ENCODE measurements around the gene KRT77. TPM values are rescaled to one million over a fixed set of nuclear protein-coding genes. Genes with fewer than 3 reads are reported as not detected.
"Not testable (repeated sequence)": the region's sequence is repeated elsewhere in the genome, so short reads cannot be mapped to it uniquely, and the experiment has no call there.

Gene KRT77
- total and polyA plus RNA-seq, 5 experiments from 2014 or later, result 0.12 TPM; not detected in 4

DNA sequence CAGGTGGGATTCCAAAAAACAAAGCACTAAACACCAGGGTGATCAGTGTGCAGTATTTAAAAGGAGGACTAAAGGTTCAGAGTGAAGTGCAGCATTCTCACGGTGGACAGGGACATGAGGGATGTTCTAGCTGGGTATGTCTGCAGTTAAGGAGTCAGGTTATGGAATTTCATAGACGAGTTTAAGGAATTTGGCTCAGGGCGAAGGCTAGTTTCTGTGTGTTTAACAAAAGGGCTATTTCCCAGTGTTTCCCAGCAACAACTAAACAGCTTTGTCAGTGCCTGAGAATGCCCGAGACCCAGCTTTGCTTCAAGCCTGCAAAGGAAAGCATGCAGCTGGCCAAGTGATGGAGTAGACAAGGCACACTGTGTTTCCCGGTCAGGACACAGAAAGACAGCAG is 30.1 kb downstream of the KRT77 start:
- DNase-seq (no peak), ATAC-seq (no peak)
- Mint-ChIP-seq H3K9me3 (no peaks in the 10 kb centered on the region), H3K4me1 (peaks cover 6 to 24% (median 12%) of the 10 kb centered on the region in 4 donors), H3K36me3 (no peaks in the 10 kb centered on the region), H3K27ac (no peak overlapping the region), H3K4me3 (no peak overlapping the region), H3K27me3 (no peaks in the 10 kb centered on the region)
- POLR2A ChIA-PET, result interaction anchor here (0.7 to 1.2 kb wide), 2 partner anchors 13 to 20 kb away, joined by 3 to 5 read pairs; no protein-coding TSS in a partner anchor

DNA sequence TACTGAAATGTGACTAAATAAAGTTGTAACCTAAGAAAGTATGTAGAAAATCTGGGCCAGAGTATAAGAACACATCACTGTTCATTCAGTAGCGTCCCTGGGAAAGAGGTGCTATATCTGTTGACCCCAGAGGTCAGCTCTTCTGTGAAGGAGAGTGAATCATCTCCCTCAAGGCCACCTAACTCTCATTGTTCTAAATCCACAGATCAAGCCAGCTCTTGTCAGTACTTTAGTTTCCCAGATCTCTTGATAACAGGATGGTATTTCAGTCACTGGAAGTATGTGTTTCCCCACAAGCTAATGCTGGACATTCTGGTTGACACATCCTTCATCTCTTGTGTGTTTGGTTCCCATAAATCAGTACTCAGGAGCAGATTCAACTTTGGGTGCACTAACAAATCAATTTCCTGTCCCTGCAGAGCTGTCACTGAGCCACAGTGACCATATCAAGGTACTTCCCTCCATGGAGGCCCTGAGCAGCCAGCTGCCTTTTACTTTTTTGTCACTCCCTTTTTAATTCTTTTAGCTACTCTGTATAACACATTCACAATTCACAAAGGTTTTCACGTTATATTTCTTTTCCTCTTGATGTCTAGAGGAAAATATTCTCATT is 30.9 kb downstream of the KRT77 start:
- Mint-ChIP-seq H3K9me3 (no peaks in the 10 kb centered on the region), H3K27ac (no peak overlapping the region), H3K27me3 (no peaks in the 10 kb centered on the region), H3K4me1 (peaks cover 6 to 24% (median 12%) of the 10 kb centered on the region in 4 donors), H3K4me3 (no peak overlapping the region), H3K36me3 (no peaks in the 10 kb centered on the region)
- peak in 1 of 2 donors; percentile 48 for ATAC-seq
- no peak for DNase-seq
- POLR2A ChIA-PET, result interaction anchor here (0.7 kb wide), 1 partner anchor 20 kb away, joined by 3 read pairs; no protein-coding TSS in a partner anchor

DNA sequence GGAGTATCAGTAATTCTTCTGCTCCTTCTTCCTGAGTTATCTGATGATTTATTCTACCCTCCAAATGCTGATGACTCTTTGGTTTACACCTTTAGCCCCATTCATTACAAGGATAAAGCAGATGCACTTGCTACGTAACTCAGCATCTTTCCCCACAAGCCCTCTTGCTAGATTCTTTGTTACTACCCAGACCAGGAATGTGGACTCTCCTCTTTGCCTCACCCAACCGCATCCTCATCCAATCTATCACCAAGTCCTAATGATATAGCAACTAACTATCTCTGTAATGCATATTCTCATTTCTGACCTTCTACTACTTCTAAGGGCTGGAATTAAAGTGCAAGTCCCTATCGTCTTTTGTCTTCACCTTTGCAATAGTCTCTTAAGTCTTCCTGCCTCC is 32.4 kb downstream of the KRT77 start:
- Mint-ChIP-seq H3K4me3 (no peak overlapping the region), H3K36me3 (no peaks in the 10 kb centered on the region), H3K27me3 (no peaks in the 10 kb centered on the region), H3K27ac (no peak overlapping the region), H3K9me3 (no peaks in the 10 kb centered on the region), H3K4me1 (peaks cover 6 to 11% (median 9%) of the 10 kb centered on the region in 4 donors)
- POLR2A ChIA-PET, result no interaction called here
- ATAC-seq, result no peak
- no peak for DNase-seq

DNA sequence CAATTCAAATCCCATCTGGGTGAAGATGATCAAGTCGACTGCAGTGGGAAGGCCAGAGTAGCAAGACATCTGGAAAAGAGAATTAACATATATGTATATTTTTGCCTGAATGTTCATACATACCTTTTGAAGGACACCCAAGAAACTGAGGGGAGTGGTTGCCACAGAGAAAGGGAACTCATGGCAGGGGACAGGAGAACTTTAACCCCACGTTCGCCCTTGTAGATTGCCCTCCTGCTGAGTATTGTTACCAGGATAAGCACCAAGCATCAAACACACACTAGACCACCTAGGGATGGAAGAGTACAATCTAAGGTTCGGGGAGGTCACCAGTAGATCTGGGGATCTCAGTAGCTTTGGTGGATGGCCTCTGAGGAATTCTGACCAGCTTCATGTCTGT is 32.8 kb downstream of the KRT77 start:
- DNase-seq (no peak), ATAC-seq (no peak)
- POLR2A ChIA-PET, result no interaction called here
- Mint-ChIP-seq H3K4me1 (peaks cover 6 to 10% (median 8%) of the 10 kb centered on the region in 4 donors), H3K9me3 (no peaks in the 10 kb centered on the region), H3K27ac (no peak overlapping the region), H3K36me3 (no peaks in the 10 kb centered on the region), H3K4me3 (no peak overlapping the region), H3K27me3 (no peaks in the 10 kb centered on the region)

DNA sequence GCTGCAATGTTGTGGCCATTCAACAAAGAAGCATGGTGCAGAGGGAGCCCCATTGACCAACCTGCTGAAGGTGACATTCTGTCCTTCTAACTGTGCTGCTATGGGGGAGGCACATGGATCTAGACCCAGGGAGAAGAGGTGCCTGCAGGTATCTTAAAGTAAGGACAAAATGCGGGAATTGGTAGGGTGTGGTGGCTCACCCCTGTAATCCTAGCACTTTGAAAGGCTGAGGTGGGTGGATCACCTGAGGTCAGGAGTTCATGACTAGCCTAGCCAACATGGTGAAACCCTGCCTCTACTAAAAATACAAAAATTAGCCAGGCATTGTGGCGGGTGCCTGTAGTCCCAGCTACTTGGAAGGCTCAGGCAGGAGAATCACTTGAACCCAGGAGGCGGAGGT is 33.4 kb downstream of the KRT77 start:
- not testable (repeated sequence) for H3K4me3 Mint-ChIP-seq, DNase-seq, H3K36me3 Mint-ChIP-seq, H3K9me3 Mint-ChIP-seq, H3K27me3 Mint-ChIP-seq, H3K4me1 Mint-ChIP-seq, ATAC-seq
- POLR2A ChIA-PET, result interaction anchor here (1.6 kb wide), 1 partner anchor 11 kb away, joined by 4 read pairs; the partner anchor contains the start of gene KRT1
- H3K27ac Mint-ChIP-seq, result peak overlapping the region in 2 of 10 donors; percentile 59 to 68

DNA sequence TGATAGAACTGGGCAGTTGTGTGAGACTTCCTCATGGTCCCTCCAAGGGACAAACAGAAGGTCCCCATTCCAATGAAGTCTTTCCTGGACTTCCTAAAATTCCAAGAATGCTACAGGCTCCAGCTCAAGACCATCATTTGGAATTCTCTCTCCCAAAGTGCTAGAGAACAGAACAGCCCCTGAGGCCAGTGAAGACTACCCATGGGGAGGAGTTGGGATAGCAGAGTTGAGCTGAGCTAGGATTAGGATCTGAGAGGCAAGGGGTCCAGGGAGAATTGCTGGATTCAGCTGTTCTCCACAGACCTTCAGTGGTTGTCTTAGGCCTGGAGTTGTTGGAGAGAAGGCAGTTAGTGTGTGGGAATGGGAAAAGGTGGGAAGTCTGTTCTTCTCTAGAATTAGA is 33.9 kb downstream of the KRT77 start:
- ATAC-seq, result no peak
- Mint-ChIP-seq H3K27ac (peak overlapping the region in 2 of 10 donors; percentile 13 to 59), H3K27me3 (no peaks in the 10 kb centered on the region), H3K4me1 (peaks cover 4 to 8% (median 5%) of the 10 kb centered on the region in 4 donors), H3K36me3 (no peaks in the 10 kb centered on the region), H3K4me3 (no peak overlapping the region), H3K9me3 (no peaks in the 10 kb centered on the region)
- POLR2A ChIA-PET, result interaction anchor here (1.6 kb wide), 1 partner anchor 11 kb away, joined by 4 read pairs; the partner anchor contains the start of gene KRT1
- DNase-seq, result no peak

DNA sequence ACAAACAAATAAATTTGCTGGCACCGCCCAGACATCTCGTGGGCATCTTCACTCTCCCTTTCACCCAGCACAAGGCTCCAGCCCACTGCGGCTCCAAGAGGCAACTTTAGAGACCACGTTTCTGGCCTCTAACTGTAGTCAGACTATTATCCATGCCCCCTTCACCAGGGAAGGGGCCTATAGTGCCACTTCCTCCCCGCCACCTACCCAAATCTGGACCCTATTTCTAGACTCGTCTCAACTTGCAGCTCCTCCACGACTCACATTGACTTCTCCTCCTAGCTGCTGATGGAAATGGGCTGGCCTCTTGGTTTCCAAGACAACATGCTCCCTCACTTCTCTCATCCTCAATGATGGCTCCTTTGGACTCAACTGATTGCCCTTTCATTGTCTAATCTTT is 35.4 kb downstream of the KRT77 start:
- H3K9me3 Mint-ChIP-seq, result no peaks in the 10 kb centered on the region
- ATAC-seq, result no peak
- peak overlapping the region in 3 of 10 donors; percentile 33 to 68 (median 44) for H3K27ac Mint-ChIP-seq
- no peaks in the 10 kb centered on the region for H3K36me3 Mint-ChIP-seq
- H3K4me3 Mint-ChIP-seq, result no peak overlapping the region
- no peak for DNase-seq
- H3K27me3 Mint-ChIP-seq, result no peaks in the 10 kb centered on the region
- POLR2A ChIA-PET, result interaction anchor here (1.1 kb wide), 1 partner anchor 35 kb away, joined by 3 read pairs; no protein-coding TSS in a partner anchor
- peaks cover 0 to 4% (median 2%) of the 10 kb centered on the region in 4 donors for H3K4me1 Mint-ChIP-seq

DNA sequence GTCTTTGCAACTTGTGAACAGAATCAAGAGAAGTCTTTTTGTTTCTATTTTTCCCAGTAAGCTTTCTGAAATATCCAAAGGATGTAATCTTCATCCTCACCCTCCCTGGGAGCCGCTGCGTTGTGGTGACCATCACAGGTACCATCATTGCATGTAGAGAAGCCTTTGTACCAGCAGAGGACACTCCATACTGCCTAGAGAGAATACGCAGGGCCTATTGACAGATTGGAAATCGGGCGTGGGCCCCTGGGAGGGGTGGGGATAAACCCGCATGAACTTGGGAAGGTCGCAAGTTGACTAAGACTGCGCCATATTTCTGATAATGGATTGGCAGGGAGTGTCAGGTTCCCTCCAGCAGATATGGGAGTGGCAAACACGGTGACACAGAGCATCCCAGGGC is 35.8 kb downstream of the KRT77 start:
- Mint-ChIP-seq H3K9me3 (no peaks in the 10 kb centered on the region), H3K36me3 (no peaks in the 10 kb centered on the region), H3K4me1 (peaks cover 3 to 6% (median 3%) of the 10 kb centered on the region in 4 donors), H3K4me3 (no peak overlapping the region), H3K27me3 (no peaks in the 10 kb centered on the region), H3K27ac (peak overlapping the region in 3 of 10 donors; percentile 55 to 78 (median 68))
- ATAC-seq, result no peak
- POLR2A ChIA-PET, result interaction anchor here (1.1 kb wide), 1 partner anchor 35 kb away, joined by 3 read pairs; no protein-coding TSS in a partner anchor
- no peak for DNase-seq

DNA sequence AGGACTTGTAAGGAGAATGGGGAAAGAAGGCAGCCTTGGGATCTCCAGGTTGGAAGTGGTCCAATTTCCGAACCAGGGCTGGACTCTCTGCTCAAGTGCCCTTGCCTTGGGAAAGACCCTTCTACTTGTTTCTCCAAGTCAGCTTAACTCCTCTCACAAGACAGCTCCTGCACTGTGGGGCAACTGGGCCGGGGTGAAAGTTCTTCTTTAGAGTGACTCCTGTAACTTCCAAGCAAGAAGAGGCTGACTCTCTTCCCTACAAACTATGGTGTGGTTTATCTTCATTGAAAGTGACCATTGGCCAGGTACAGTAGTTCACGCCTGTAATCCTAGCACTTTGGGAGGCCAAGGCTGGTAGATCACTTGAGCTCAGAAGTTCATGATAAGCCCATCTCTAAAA is 36.9 kb downstream of the KRT77 start:
- H3K27ac Mint-ChIP-seq, result peak overlapping the region in 3 of 10 donors; percentile 17 to 56 (median 46)
- H3K9me3 Mint-ChIP-seq, result no peaks in the 10 kb centered on the region
- H3K36me3 Mint-ChIP-seq, result no peaks in the 10 kb centered on the region
- no peak for ATAC-seq
- peaks cover 9 to 11% (median 11%) of the 10 kb centered on the region in 4 donors for H3K4me1 Mint-ChIP-seq
- no peaks in the 10 kb centered on the region for H3K27me3 Mint-ChIP-seq
- no peak overlapping the region for H3K4me3 Mint-ChIP-seq
- no peak for DNase-seq
- POLR2A ChIA-PET, result interaction anchor here (0.6 to 0.7 kb wide), 2 partner anchors 81 to 277 kb away, joined by 3 read pairs; no protein-coding TSS in a partner anchor

DNA sequence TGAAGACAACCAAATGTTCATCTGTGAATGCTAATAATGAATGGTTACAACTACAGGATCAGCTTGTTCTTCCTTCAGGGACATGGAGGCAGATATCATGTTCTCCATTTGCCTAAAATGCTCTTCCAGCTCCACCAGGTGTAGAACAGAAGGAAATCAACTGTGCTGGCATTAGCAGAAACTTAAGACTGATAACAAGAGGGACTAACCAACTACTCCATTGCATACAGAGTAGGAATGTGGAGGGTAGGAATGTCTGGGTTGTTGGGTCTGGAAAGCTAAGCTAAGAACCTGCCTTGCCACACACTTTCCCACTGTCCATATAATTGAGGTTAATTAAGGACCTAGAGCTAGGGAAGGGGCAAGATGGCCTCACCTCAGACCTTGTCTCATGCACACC is 39.9 kb downstream of the KRT77 start:
- no peaks in the 10 kb centered on the region for H3K27me3 Mint-ChIP-seq
- peaks cover 9 to 17% (median 11%) of the 10 kb centered on the region in 4 donors for H3K4me1 Mint-ChIP-seq

DNA sequence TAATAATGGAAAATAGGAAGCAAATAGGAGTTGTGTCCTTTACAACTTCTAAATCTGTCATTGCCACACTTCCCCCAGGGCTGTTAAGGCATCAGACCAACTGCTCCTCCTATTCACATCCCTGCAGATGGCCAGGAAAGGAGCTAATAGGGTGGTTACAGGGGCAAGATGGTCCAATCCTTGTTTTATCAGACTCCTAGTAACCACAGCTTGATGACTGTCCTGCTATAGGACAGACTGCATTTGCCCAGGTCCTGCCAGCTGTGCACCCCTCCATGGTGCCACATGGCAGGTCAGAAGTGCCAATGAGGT is 40.5 kb downstream of the KRT77 start:
- peaks cover 9 to 17% (median 11%) of the 10 kb centered on the region in 4 donors for H3K4me1 Mint-ChIP-seq
- H3K9me3 Mint-ChIP-seq, result no peaks in the 10 kb centered on the region
- H3K4me3 Mint-ChIP-seq, result no peak overlapping the region
- H3K27me3 Mint-ChIP-seq, result no peaks in the 10 kb centered on the region
- DNase-seq (no peak), ATAC-seq (no peak)
- H3K27ac Mint-ChIP-seq, result peak overlapping the region in 3 of 10 donors; percentile 4 to 56 (median 22)
- no peaks in the 10 kb centered on the region for H3K36me3 Mint-ChIP-seq
- POLR2A ChIA-PET, result interaction anchor here (1.3 kb wide), 1 partner anchor 24 kb away, joined by 3 read pairs; no protein-coding TSS in a partner anchor

More for the DNA sequence above, 39.9 kb downstream of the KRT77 start:
- no peaks in the 10 kb centered on the region for H3K9me3 Mint-ChIP-seq
- DNase-seq (no peak), ATAC-seq (no peak)
- H3K27ac Mint-ChIP-seq, result no peak overlapping the region
- H3K4me3 Mint-ChIP-seq, result no peak overlapping the region
- H3K36me3 Mint-ChIP-seq, result no peaks in the 10 kb centered on the region
- POLR2A ChIA-PET, result interaction anchor here (1.3 kb wide), 1 partner anchor 24 kb away, joined by 3 read pairs; no protein-coding TSS in a partner anchor

DNA sequence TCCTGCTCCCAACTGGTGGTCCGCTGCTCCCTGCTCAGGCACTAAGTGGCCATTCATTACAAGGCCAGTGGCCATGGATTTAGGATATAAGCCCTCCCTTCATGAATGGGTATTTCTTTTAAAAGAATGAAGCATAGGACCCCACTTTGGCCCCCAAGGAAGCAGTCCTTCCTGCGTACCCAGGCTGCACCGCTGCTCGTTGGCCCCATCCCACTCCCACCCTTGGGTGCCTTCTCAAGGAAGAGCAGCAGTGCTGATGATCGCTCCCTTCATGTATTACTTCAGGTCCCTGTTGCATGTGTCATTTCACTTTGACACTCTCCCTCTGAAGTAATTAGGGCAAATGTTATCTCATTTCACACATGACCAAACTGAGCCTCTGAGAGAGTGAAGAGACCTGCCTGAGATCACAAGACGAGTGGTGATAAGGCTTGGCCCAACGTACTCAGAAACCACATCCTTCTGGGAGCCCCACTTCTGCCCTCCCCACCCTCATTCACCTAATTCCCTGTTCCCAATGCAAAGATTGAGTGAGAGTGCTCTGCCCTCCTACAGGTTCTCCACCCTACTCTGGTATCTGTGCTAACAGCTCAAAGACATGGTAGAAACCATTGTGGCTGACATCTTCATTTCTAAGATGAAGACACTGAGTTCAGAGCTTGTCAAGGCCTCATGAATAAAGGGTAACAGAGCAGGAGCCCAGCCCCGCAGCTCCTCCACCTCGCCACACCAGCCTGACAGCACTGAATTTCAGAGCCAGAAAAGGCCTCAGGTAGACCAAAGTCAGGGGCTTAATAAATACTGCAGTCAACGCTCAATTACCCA is 41.0 kb downstream of the KRT77 start:
- ATAC-seq, result no peak
- no peaks in the 10 kb centered on the region for H3K9me3 Mint-ChIP-seq
- POLR2A ChIA-PET, result interaction anchor here (1.3 kb wide), 1 partner anchor 25 kb away, joined by 3 read pairs; no protein-coding TSS in a partner anchor

DNA sequence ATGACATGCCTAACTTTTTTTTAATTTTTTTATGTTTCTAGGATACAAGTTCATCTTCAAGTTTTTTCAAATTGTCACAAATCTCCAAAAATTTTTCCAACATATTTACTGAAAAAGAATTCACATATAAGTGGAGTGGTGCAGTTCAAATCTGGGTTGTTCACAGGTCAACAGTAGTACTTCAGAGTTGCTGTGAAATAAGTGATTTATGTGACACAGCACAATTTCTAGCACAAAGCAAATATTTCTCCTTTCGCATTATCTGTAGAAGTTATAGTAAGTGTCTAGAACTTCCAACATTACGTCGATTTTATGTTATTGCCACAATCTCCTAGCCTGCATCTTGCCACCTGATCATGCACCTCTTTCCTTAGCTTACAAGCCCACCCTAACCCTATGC is 41.7 kb downstream of the KRT77 start:
- ATAC-seq (no peak), DNase-seq (no peak)
- Mint-ChIP-seq H3K4me1 (peaks cover 9 to 19% (median 12%) of the 10 kb centered on the region in 4 donors), H3K9me3 (no peaks in the 10 kb centered on the region), H3K36me3 (no peaks in the 10 kb centered on the region), H3K27me3 (no peaks in the 10 kb centered on the region), H3K4me3 (no peak overlapping the region), H3K27ac (peak overlapping the region in 1 of 10 donors; percentile 22)
- POLR2A ChIA-PET, result no interaction called here

More for the DNA sequence above, 41.0 kb downstream of the KRT77 start:
- Mint-ChIP-seq H3K27me3 (no peaks in the 10 kb centered on the region), H3K36me3 (no peaks in the 10 kb centered on the region), H3K4me3 (no peak overlapping the region), H3K27ac (peak overlapping the region in 5 of 10 donors; percentile 20 to 83 (median 36)), H3K4me1 (peaks cover 9 to 17% (median 10%) of the 10 kb centered on the region in 4 donors)
- no peak for DNase-seq
